Retinal pigment epithelial cell (primary cell): ENCODE data around the gene EDEM1.

Experiments
- DNase-seq: peaks from one replicate; pipeline ENCODE4 v3.0.0-alpha.2; 2010; ENCODE audit warnings: low read depth
- H3K4me3 ChIP-seq: 2 replicates; pipeline ENCODE4 v1.5.1; 2011; ENCODE audit warnings: mild to moderate bottlenecking, low read length, control low read depth, moderate library complexity
- TF ChIP-seq, protein P1 (sequence below): conservative IDR thresholded peaks from 2 replicates; pipeline ENCODE4 v1.5.1; 2011; ENCODE audit warnings: low read depth, low read length, control low read depth, inconsistent platforms

EDEM1 gene

GRCh38 chr3:5160940-5161858 is 26.3 kb upstream of the EDEM1 start:
- no peak overlapping the region for H3K4me3 ChIP-seq
- TF ChIP-seq, protein P1, sequence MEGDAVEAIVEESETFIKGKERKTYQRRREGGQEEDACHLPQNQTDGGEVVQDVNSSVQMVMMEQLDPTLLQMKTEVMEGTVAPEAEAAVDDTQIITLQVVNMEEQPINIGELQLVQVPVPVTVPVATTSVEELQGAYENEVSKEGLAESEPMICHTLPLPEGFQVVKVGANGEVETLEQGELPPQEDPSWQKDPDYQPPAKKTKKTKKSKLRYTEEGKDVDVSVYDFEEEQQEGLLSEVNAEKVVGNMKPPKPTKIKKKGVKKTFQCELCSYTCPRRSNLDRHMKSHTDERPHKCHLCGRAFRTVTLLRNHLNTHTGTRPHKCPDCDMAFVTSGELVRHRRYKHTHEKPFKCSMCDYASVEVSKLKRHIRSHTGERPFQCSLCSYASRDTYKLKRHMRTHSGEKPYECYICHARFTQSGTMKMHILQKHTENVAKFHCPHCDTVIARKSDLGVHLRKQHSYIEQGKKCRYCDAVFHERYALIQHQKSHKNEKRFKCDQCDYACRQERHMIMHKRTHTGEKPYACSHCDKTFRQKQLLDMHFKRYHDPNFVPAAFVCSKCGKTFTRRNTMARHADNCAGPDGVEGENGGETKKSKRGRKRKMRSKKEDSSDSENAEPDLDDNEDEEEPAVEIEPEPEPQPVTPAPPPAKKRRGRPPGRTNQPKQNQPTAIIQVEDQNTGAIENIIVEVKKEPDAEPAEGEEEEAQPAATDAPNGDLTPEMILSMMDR: no peak
- no peak for DNase-seq

DNA sequence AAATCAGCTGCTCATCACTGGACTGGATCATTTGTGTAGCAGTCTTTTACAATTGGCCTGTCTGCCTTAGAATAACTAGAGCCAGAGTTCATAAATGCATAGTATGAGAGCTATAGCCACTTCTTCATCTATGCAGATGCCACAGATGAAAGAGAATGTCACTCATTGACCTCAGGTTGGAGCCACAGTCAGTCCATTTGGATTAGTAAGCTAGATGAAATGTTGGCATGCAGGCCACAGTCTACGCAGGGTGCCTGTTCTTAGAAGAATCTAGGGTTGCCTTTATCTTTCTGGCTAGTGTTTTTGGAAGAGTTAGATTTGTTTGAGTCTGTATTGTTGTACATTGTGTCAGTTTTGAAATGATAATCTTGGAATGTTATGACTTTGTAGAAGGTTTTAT is 25.4 kb upstream of the EDEM1 start:
- peak; percentile 28 for DNase-seq

DNA sequence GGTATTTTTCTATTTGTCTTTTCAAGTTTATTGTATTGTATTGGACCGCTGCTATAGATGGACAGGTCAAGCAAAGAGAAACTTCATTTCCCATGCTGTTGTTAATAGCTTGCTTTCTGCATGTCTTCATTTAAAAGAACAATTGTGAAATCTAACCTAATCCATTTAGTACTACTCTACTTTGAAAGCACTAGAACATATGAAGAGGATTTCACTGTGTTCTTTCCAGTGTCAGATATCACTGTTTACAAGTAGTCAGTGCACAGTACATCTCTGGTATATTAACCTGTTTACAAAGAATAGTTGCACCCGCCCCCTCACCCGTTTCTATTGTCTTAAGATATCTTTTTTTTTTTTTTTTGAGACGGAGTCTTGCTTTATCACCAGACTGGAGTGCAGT is 21.8 kb upstream of the EDEM1 start:
- TF ChIP-seq, protein P1: no peak
- H3K4me3 ChIP-seq: no peak overlapping the region
- DNase-seq: no peak

More for the DNA sequence above, 25.4 kb upstream of the EDEM1 start:
- H3K4me3 ChIP-seq: no peak overlapping the region
- TF ChIP-seq, protein P1: no peak

GRCh38 chr3:5166846-5167245 is 20.7 kb upstream of the EDEM1 start:
- no peak for DNase-seq

DNA sequence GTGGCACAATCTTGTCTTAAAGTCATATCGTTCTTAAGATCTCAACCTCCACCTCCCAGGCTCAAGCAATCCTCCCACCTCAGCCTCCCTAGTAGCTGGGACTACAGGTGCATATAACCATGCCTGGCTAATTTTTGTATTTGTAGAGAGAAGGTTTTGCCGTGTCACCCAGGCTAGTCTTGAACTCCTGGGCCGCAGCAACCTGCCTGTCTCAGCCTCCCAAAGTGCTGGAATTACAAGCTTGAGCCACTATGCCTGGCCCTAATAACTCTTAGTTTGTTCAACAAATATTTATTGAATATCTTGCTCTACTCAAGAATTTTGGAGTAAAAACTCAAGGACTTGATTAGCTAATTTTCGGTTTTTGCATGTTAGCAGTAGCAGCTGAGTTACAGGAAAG is 19.4 kb upstream of the EDEM1 start:
- no peak for DNase-seq
- no peak overlapping the region for H3K4me3 ChIP-seq
- TF ChIP-seq, protein P1: no peak

More at GRCh38 chr3:5166846-5167245, 20.7 kb upstream of the EDEM1 start:
- TF ChIP-seq, protein P1: no peak
- H3K4me3 ChIP-seq: no peak overlapping the region

DNA sequence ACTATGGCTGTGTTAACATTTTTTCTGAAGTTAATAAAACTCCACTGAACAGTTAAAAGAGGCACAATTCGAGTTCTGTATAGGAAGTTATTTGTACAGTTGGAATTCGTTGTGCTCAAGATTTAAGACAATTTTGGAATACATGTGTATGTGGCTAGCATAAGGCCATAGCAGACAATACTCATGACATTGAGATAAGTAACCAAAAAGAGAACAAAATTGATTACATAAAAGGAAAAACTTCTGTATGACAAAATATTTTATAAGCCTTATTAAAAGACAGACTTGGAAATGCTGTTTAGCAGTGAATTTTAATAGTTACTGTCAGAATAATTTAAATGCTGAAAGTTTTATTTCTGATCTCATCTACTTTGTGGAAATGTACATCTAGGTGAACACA is 17.7 kb upstream of the EDEM1 start:
- TF ChIP-seq, protein P1: no peak
- H3K4me3 ChIP-seq: no peak overlapping the region
- DNase-seq: no peak

- no peak overlapping the region for H3K4me3 ChIP-seq
- no peak for DNase-seq
- TF ChIP-seq, protein P1: no peak
These were observed 16.5 kb upstream of the EDEM1 start for GRCh38 chr3:5170975-5171374.
